Right lobe of liver (tissue), 6 donors: ENCODE data around the gene CACNA1C. TPM values are rescaled to one million over a fixed set of nuclear protein-coding genes. Genes with fewer than 3 reads are reported as not detected.

Source experiments
- ATAC-seq, 4 donors: fragments of 200-7000 bp; cut with Tn5 transposase; one replicate each; pipeline ENCODE4 v1.9.1; 2020; ENCODE audit warnings: mild to moderate bottlenecking in 4 of 4, moderate library complexity in 4 of 4
- DNase-seq, 3 donors: peaks; one replicate each; pipeline ENCODE4 v3.0.0-alpha.2; 2020
- H3K27ac ChIP-seq, 3 donors: fragments of 200-600 bp; one replicate each; pipeline ENCODE4 v1.8.0; 2022
- H3K27me3 ChIP-seq, 2 donors: fragments of 200-600 bp; one replicate each; pipeline ENCODE4 v1.8.0; 2022
- H3K36me3 ChIP-seq, 4 donors: fragments of 200-600 bp; sonication (generic) in 1 of 4; one replicate each; pipeline versions ENCODE4 v1.5.1 to v1.8.0; 2017 to 2022; ENCODE audit warnings: control low read depth in 1 of 4
- H3K4me1 ChIP-seq, 4 donors: fragments of 200-600 bp; sonication (generic) in 1 of 4; one replicate each; pipeline versions ENCODE4 v1.5.1 to v1.8.0; 2017 to 2022; ENCODE audit warnings: control low read depth in 1 of 4
- H3K4me3 ChIP-seq, 3 donors: fragments of 200-600 bp; one replicate each; pipeline ENCODE4 v1.8.0; 2022
- H3K9me3 ChIP-seq, 4 donors: fragments of 200-600 bp; sonication (generic) in 1 of 4; one replicate each; pipeline versions ENCODE4 v1.5.1 to v1.8.0; 2017 to 2022; ENCODE audit warnings: control low read depth in 1 of 4
- CTCF ChIP-seq, 4 donors: fragments of 200-600 bp in 3 of 4; fragments of 450-650 bp in 1 of 4; IDR thresholded peaks; one replicate each; pipeline versions ENCODE4 v1.5.1 to v1.8.0; 2016 to 2022; ENCODE audit warnings: antibody characterized with exemption in 4 of 4, mild to moderate bottlenecking in 2 of 4
- POLR2A ChIP-seq: fragments of 450-650 bp; IDR thresholded peaks from one replicate; pipeline ENCODE4 v1.6.1; 2017; ENCODE audit warnings: antibody characterized with exemption, mild to moderate bottlenecking
- WGBS: methylation state at CpG from one replicate; pipeline ENCODE4 v1.1.6; 2018; ENCODE audit warnings: low coverage, low lambda C conversion rate; ENCODE audit not compliant: insufficient coverage; ENCODE audit errors: missing lambda C conversion rate; 5-methylcytosine and 5-hydroxymethylcytosine counted together
- intact Hi-C, 2 donors: fragments of 100-400 bp; cut with DNase I; formaldehyde crosslinking; loops; one replicate each; pipeline versions ENCODE4 v1.11.2 to v1.14.1; 2022
- total RNA-seq, 6 experiments: library from RNA; depleted of rRNA in 2 of 6; stranded (reverse); fragments of >200 nt in 2 of 6; fragmentation: NEBNext Ultra II Directional in 3 of 6; extraction: Animal tissue kit (Norgen Biotek cat#: 25700) in 3 of 6; gene quantifications; one replicate each; pipeline versions ENCODE4 v1.1.0 to v1.2.4, GENCODE V29; 2016 to 2023
- donor health status: DM: no; HTN: yes; CAD: no.
- donor health status: DM: no; HTN: no; CAD: no.
- donor health status: DM: no; HTN: no; CAD: no.
- donor health status: DM: no; HTN: yes; CAD: no.
- donor health status: DM: no; HTN: yes; CAD: no.

The CACNA1C gene
- total RNA-seq, 6 experiments from 2014 or later = 0.18 to 1.0 (median 0.57) TPM

GRCh38 chr12:2177751-2178150 lies 125.0 kb downstream of the CACNA1C start:
- Histone ChIP-seq H3K27me3 (no peaks in the 10 kb centered on the region), H3K4me1 (no peaks in the 10 kb centered on the region), H3K36me3 (no peaks in the 10 kb centered on the region), H3K9me3 (no peaks in the 10 kb centered on the region), H3K4me3 (no peak overlapping the region), H3K27ac (no peak overlapping the region)
- WGBS = 36% methylated on average over 3 of the region's 3 CpGs
- intact Hi-C loops = no loop called here
- ATAC-seq = no peak
- no peak for TF ChIP-seq POLR2A
- TF ChIP-seq CTCF (IDR thresholded peaks at IDR 0.05) = no peak
- DNase-seq = no peak

GRCh38 chr12:2179058-2179457 lies 126.3 kb downstream of the CACNA1C start:
- no peak for TF ChIP-seq CTCF (IDR thresholded peaks at IDR 0.05)
- H3K27ac ChIP-seq = no peak overlapping the region
- H3K4me3 ChIP-seq = no peak overlapping the region
- H3K27me3 ChIP-seq = no peaks in the 10 kb centered on the region
- ATAC-seq (no peak), DNase-seq (no peak)
- H3K9me3 ChIP-seq = no peaks in the 10 kb centered on the region
- no peaks in the 10 kb centered on the region for H3K4me1 ChIP-seq
- WGBS = 75% methylated on average over 2 of the region's 2 CpGs
- H3K36me3 ChIP-seq = no peaks in the 10 kb centered on the region
- intact Hi-C loops = no loop called here

GRCh38 chr12:2179953-2180736 lies 127.4 kb downstream of the CACNA1C start:
- Histone ChIP-seq H3K27ac (no peak overlapping the region), H3K4me3 (no peak overlapping the region), H3K27me3 (no peaks in the 10 kb centered on the region), H3K9me3 (no peaks in the 10 kb centered on the region), H3K36me3 (no peaks in the 10 kb centered on the region), H3K4me1 (no peaks in the 10 kb centered on the region)
- intact Hi-C loops = no loop called here
- WGBS = 65% methylated on average over 9 of the region's 9 CpGs
- TF ChIP-seq POLR2A = no peak
- TF ChIP-seq CTCF (IDR thresholded peaks at IDR 0.05) = no peak
- ATAC-seq (peak in 3 of 4 donors; percentile 23 to 75 (median 28)), DNase-seq (peak in 1 of 3 donors; percentile 50)

GRCh38 chr12:2180737-2181082 lies 127.9 kb downstream of the CACNA1C start:
- Histone ChIP-seq H3K27ac (no peak overlapping the region), H3K36me3 (no peaks in the 10 kb centered on the region), H3K27me3 (no peaks in the 10 kb centered on the region), H3K4me3 (no peak overlapping the region), H3K4me1 (no peaks in the 10 kb centered on the region), H3K9me3 (no peaks in the 10 kb centered on the region)
- ATAC-seq (no peak), DNase-seq (no peak)
- TF ChIP-seq POLR2A (no peak), CTCF (IDR thresholded peaks at IDR 0.05) (no peak)
- 60% methylated on average over 1 of the region's 3 CpGs for WGBS
- intact Hi-C loops = no loop called here
